GM19438 (cell line): ENCODE data around the gene ZFP14.
"Not testable (repeated sequence)": the region's sequence is repeated elsewhere in the genome, so short reads cannot be mapped to it uniquely, and the experiment has no call there.

Experiments used
- ATAC-seq: cut with Tn5 transposase; IDR thresholded peaks from one replicate; pipeline ENCODE4 v1.9.1; 2021; ENCODE audit warnings: low read depth; ENCODE audit not compliant: unreplicated experiment

ZFP14 gene

DNA sequence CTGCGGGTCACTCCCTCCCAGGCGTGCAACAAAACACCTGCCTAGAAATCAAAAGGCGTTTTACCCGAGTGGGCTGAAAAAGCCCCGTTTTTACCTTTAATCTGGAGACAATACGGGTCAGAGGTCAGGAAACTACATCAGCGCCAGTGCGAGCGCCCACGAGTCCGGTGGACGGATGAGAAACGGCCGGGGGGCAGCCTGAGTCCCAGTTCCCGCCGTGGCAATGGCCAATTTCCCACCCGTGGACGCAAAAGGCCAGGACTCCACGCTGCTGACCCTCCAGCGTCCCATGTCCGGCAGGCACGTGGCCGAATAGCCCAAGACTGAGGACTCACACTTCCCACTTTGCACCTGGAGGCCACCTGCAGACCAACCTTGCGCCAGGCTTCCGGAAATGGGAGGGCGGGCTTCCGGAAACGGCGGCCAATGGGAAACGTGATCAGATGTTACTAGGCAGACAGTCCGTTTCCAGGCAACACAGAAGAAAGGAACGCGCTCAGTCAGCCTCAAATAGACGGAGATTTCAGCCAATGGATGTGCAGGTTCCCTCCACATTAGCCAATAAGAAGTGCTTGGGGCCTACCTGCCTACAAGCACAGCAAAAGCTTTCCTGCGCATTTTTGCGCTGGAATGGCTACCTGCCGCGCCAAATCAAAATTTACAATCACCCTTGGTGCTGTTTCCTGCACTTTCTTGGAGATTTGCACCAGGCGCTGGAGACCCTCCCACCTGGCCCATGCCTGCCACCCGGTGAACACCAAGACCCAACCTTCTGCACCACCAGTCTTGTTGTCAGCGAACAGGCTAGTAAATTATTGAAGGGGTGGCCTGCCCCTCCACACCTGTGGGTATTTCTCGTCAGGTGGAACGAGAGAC, 47.4 kb downstream of the ZFP14 start:
- ATAC-seq = peak; percentile 68

DNA sequence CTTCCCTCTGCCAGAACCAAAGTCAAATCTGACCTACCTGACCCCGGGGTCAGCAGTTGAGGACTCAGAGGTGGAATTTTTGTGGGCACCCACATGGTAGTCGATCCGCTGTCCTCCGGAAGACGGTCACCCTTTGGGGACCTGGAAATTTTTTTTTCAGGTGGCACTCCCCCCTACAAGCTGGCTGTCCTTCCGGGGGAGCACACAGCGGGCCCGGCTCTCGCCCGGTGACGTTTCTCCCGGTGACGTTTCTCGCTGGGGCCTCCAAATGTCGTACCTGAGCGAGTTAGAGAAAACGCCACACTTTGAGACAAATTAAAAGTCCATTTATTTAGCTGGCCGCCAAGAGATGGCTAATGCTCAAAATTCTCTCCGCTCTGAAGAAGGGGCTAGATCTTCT, 48.8 kb downstream of the ZFP14 start:
- ATAC-seq = no peak

DNA sequence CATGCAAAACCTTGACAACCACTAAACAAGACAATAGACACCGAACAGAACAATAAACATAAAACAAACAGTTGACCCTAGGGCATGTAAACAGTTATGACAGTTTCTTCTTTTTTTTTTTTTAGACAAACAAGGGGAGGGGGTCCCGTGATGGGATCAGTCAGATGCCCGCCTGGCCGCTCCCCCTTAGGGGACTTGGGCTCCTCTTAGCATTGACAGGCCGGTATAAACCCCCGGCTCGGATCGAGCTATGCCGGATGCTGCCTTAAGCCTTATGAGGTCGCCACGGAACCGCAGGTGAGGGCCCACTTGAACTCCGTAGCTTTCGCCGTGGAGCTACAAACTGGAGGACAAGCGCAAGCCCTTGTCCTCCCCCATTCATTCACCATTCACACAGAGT, 49.5 kb downstream of the ZFP14 start:
- not testable (repeated sequence) for ATAC-seq

DNA sequence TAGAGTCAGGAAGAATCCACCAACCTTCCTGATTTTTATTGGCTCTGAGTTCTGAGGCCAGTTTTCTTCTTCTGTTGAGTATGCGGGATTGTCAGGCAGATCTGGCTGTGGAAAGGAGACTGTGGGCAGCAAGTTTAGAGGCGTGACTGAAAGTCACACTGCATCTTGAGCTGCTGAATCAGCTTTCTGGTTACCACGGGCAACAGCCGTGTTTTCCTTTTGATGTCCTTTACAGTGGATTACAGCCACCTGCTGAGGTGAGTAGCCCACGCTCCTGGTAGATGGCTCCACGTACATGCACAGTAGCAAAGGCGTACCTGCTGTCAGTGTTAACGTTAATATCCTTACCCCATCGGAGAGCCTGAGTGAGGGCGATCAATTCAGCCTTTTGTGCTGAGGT, 52.4 kb downstream of the ZFP14 start:
- ATAC-seq = not testable (repeated sequence)

DNA sequence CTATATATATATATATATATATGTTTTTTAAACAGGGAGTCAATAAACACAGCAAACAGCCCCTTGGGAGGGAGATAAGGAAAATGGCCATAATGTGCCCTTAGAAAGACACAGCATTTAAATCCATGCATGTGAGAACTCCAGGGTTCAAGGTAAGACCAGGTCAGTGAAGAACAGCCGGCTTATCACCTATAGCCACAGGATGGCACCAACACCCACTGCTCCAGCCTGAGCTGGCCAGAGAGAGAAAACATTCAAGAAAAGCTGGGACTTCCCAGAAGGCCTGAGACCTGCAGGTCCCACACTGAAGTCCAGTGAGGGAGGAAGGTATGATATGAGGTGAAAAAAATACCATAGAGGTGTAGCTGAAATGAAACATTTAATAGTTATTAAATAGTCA, 63.8 kb downstream of the ZFP14 start:
- not testable (repeated sequence) for ATAC-seq

DNA sequence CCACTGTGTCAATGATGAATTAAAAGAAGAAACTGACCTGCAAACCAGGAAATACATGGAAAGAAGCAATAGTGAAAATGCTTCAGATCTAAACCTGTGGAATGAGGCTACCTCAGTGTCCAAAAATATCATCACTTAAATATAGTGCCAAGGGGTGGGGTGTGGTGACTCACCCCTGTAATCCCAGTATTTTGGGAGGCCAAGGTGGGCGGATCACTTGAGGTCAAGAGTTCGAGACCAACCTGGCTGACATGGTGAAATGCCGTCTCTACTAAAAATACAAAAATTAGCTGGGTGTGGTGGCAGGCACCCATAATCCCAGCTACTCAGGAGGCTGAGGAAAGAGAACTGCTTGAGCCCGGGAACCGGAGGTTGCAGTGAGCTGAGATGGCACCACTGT, 64.9 kb downstream of the ZFP14 start:
- not testable (repeated sequence) for ATAC-seq

DNA sequence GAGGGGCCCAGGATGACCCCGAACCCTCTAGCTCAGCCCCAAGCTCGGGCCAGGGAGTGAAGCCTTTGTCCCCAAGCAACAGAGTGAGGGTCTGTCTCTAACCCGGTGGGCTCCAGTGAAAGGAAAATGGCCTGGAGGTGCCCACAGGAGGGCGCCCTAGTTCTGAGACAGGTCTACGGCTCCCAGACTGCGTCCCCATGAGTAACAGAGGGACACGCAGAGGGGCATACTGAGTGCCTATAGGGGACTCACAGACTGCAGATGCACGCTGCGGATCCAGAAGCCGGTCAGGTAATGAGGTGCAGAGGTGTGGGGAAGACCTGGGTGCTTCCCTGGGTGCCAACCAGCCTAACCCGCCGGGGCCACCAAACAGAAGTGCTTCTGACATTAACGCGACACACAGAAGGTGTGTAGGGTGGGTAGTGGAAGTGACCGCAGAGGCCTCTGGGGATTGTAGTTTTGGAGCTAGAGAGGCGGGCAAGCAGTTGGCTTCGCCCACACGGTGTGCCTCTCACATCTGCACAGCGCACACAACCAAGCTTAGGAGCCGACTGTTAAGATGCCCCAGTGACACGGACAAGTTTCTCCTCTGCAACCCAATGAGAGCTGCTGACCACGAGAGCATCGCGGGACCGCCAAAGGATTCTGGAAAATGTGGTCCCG, 67.8 kb downstream of the ZFP14 start:
- not testable (repeated sequence) for ATAC-seq

DNA sequence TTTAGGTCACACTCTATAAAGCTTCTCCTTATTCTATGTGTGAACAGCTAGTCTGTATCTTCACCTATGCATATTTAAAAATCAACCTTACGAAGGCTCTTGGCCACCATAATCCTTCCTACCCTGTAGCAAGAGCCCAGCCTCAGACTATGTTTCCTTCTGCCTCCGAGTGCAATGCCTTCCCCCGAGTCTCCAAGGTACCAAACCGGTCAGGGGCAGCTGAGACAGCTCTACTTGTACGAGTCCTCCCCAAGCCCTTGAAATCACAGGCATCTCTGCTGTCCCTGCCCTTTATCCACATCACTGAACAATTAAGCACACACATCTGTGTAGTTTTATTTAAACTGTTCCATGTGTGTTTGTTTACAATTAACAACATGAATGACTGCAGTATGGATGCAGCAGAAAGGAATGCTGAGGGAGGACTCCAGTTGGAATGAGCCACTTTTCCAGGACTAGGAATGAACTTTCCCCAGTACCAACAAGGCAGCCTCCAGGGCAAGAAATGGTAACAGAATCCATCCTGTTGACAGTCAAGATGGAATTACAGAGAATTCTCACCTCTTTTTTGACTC, 68.5 kb downstream of the ZFP14 start:
- ATAC-seq = not testable (repeated sequence)

DNA sequence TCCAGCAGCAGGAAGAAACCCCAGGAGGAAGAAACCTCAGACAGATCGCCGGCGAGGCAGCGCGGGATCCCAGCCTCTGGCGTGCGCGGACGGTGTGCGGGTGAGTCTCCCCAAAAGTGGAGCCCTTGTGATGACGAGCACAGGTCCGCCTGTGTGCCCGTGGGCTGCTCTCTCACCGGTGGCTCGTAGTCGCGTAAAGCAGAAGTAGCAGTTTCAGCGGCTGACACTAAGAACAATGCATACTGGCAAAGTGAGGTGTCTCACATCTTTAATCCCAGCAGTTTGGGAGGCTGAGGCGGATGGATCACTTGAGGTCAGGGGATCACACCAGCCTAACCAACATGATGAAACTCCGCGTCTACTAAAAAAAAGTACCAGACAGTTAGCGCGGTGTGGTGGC, 69.2 kb downstream of the ZFP14 start:
- ATAC-seq = not testable (repeated sequence)

DNA sequence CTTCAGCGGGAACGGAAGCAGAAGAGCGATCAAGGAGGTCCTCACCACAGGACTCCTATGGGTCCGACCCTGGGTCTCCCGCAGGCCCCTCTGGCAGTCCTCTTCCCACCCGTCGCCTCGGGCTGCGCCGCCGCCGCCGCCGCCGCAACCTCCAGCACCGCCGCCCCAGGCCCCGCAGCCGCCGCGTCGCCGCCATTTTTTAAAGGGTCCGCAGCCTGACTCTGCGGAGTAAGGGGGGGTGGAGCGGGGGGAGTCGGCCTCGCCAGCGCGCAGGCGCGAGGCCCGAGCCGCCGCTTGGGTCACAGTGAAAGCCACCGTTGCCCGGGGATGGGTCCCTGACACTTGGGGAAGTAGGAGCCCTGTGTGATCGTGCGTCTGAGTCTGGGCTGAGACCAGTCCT, 69.7 kb downstream of the ZFP14 start:
- not testable (repeated sequence) for ATAC-seq

DNA sequence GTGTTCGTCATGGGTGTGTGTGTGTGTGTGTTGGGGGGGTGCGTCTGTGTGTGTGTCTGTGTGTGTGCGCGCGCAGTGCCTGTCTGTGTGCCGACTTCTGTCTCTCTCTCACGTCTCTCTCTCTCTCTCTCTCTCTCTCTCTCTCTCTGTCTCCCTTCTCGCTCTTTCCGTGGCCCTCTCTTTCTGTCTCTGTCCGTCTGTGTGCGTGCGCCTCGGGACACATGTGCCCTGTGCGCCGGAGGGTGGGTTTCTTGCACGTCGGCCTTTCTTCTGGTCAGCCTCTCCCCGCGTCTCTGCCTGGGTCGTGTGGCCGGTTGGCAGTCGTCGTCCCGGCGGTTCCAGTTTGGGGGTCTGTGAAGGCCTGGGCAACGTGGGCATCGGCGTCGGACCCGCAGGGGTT, 86.7 kb downstream of the ZFP14 start:
- ATAC-seq = not testable (repeated sequence)
